Stimulated activated memory B cell treated with anti-CD40 and anti-IgM and Interleukin-4, amounts not matched to agents 10 μg/mL and 1 μg/mL and 100 μg/mL, for 72 hours (primary cell): ENCODE data around the gene SPDEF.

Source experiments
- ATAC-seq: fragments of 150-1000 bp; cut with Tn5 transposase; 2 replicates; pipeline ENCODE4 v1.10.0; 2021
- H3K27ac Mint-ChIP-seq: one replicate; pipeline ENCODE4 v1.8.0; 2022; ENCODE audit warnings: mild to moderate bottlenecking, mixed read lengths
- H3K27me3 Mint-ChIP-seq: one replicate; pipeline ENCODE4 v1.8.0; 2022; ENCODE audit warnings: mixed read lengths
- H3K36me3 Mint-ChIP-seq: one replicate; pipeline ENCODE4 v1.8.0; 2022; ENCODE audit warnings: mixed read lengths
- H3K4me1 Mint-ChIP-seq: one replicate; pipeline ENCODE4 v1.8.0; 2022; ENCODE audit warnings: mixed read lengths
- H3K4me3 Mint-ChIP-seq: one replicate; pipeline ENCODE4 v1.8.0; 2022; ENCODE audit warnings: mild to moderate bottlenecking, moderate library complexity, mixed read lengths
- H3K9me3 Mint-ChIP-seq: one replicate; pipeline ENCODE4 v1.8.0; 2022; ENCODE audit warnings: mixed read lengths

Gene SPDEF

GRCh38 chr6:34547701-34548644, 8.2 kb downstream of the SPDEF start:
- no peak overlapping the region for H3K4me3 Mint-ChIP-seq
- no peaks in the 10 kb centered on the region for H3K9me3 Mint-ChIP-seq
- H3K4me1 Mint-ChIP-seq = no peaks in the 10 kb centered on the region
- no peaks in the 10 kb centered on the region for H3K36me3 Mint-ChIP-seq
- H3K27ac Mint-ChIP-seq = no peak overlapping the region
- ATAC-seq = no peak
- H3K27me3 Mint-ChIP-seq = peaks cover 29% of the 10 kb centered on the region

- peaks cover 17% of the 10 kb centered on the region for H3K27me3 Mint-ChIP-seq
- no peaks in the 10 kb centered on the region for H3K9me3 Mint-ChIP-seq
- no peak for ATAC-seq
- H3K36me3 Mint-ChIP-seq = no peaks in the 10 kb centered on the region
- H3K4me3 Mint-ChIP-seq = no peak overlapping the region
- H3K4me1 Mint-ChIP-seq = no peaks in the 10 kb centered on the region
- H3K27ac Mint-ChIP-seq = no peak overlapping the region
These were observed 9.4 kb downstream of the SPDEF start for GRCh38 chr6:34546551-34547321.

- Mint-ChIP-seq H3K36me3 (no peaks in the 10 kb centered on the region), H3K9me3 (no peaks in the 10 kb centered on the region), H3K4me3 (no peak overlapping the region)
These were observed 11.2 kb downstream of the SPDEF start for GRCh38 chr6:34544776-34545471.

GRCh38 chr6:34544052-34544604, 12.0 kb downstream of the SPDEF start:
- H3K9me3 Mint-ChIP-seq = no peaks in the 10 kb centered on the region
- H3K36me3 Mint-ChIP-seq = no peaks in the 10 kb centered on the region
- H3K27me3 Mint-ChIP-seq = no peaks in the 10 kb centered on the region
- no peaks in the 10 kb centered on the region for H3K4me1 Mint-ChIP-seq
- ATAC-seq = no peak
- no peak overlapping the region for H3K27ac Mint-ChIP-seq
- no peak overlapping the region for H3K4me3 Mint-ChIP-seq

More at GRCh38 chr6:34544776-34545471, 11.2 kb downstream of the SPDEF start:
- no peaks in the 10 kb centered on the region for H3K4me1 Mint-ChIP-seq
- ATAC-seq = no peak
- no peak overlapping the region for H3K27ac Mint-ChIP-seq
- peaks cover 6% of the 10 kb centered on the region for H3K27me3 Mint-ChIP-seq

- ATAC-seq = no peak
- Mint-ChIP-seq H3K36me3 (no peaks in the 10 kb centered on the region), H3K4me1 (no peaks in the 10 kb centered on the region), H3K27ac (no peak overlapping the region), H3K27me3 (no peaks in the 10 kb centered on the region), H3K9me3 (no peaks in the 10 kb centered on the region), H3K4me3 (no peak overlapping the region)
These were observed 12.7 kb downstream of the SPDEF start for GRCh38 chr6:34543421-34543820.

GRCh38 chr6:34540841-34541240, 15.3 kb downstream of the SPDEF start:
- Mint-ChIP-seq H3K4me3 (no peak overlapping the region), H3K9me3 (no peaks in the 10 kb centered on the region), H3K27me3 (no peaks in the 10 kb centered on the region), H3K4me1 (no peaks in the 10 kb centered on the region), H3K27ac (no peak overlapping the region), H3K36me3 (no peaks in the 10 kb centered on the region)
- no peak for ATAC-seq

GRCh38 chr6:34540222-34540621, 15.9 kb downstream of the SPDEF start:
- Mint-ChIP-seq H3K36me3 (no peaks in the 10 kb centered on the region), H3K27ac (no peak overlapping the region)
- no peak for ATAC-seq

GRCh38 chr6:34539181-34539580, 16.9 kb downstream of the SPDEF start:
- no peak for ATAC-seq
- H3K4me1 Mint-ChIP-seq = no peaks in the 10 kb centered on the region
- no peaks in the 10 kb centered on the region for H3K27me3 Mint-ChIP-seq
- H3K36me3 Mint-ChIP-seq = no peaks in the 10 kb centered on the region
- H3K9me3 Mint-ChIP-seq = no peaks in the 10 kb centered on the region
- no peak overlapping the region for H3K4me3 Mint-ChIP-seq
- no peak overlapping the region for H3K27ac Mint-ChIP-seq

More at GRCh38 chr6:34540222-34540621, 15.9 kb downstream of the SPDEF start:
- Mint-ChIP-seq H3K9me3 (no peaks in the 10 kb centered on the region), H3K4me1 (no peaks in the 10 kb centered on the region), H3K27me3 (no peaks in the 10 kb centered on the region), H3K4me3 (no peak overlapping the region)

- no peak for ATAC-seq
- no peaks in the 10 kb centered on the region for H3K4me1 Mint-ChIP-seq
- H3K9me3 Mint-ChIP-seq = no peaks in the 10 kb centered on the region
- H3K27me3 Mint-ChIP-seq = no peaks in the 10 kb centered on the region
- no peak overlapping the region for H3K4me3 Mint-ChIP-seq
- H3K36me3 Mint-ChIP-seq = no peaks in the 10 kb centered on the region
- no peak overlapping the region for H3K27ac Mint-ChIP-seq
These were observed 17.5 kb downstream of the SPDEF start for GRCh38 chr6:34538581-34538980.

- no peaks in the 10 kb centered on the region for H3K9me3 Mint-ChIP-seq
- no peak overlapping the region for H3K4me3 Mint-ChIP-seq
- no peaks in the 10 kb centered on the region for H3K4me1 Mint-ChIP-seq
- no peak for ATAC-seq
- H3K27me3 Mint-ChIP-seq = no peaks in the 10 kb centered on the region
- no peaks in the 10 kb centered on the region for H3K36me3 Mint-ChIP-seq
- H3K27ac Mint-ChIP-seq = no peak overlapping the region
These were observed 18.1 kb downstream of the SPDEF start for GRCh38 chr6:34537922-34538550.

- Mint-ChIP-seq H3K36me3 (no peaks in the 10 kb centered on the region), H3K27me3 (no peaks in the 10 kb centered on the region), H3K9me3 (no peaks in the 10 kb centered on the region), H3K4me1 (no peaks in the 10 kb centered on the region), H3K4me3 (no peak overlapping the region), H3K27ac (no peak overlapping the region)
- no peak for ATAC-seq
These were observed 18.9 kb downstream of the SPDEF start for GRCh38 chr6:34536959-34537848.

GRCh38 chr6:34536251-34536958, 19.7 kb downstream of the SPDEF start:
- Mint-ChIP-seq H3K9me3 (no peaks in the 10 kb centered on the region), H3K27ac (no peak overlapping the region), H3K36me3 (no peaks in the 10 kb centered on the region), H3K27me3 (no peaks in the 10 kb centered on the region), H3K4me3 (no peak overlapping the region), H3K4me1 (no peaks in the 10 kb centered on the region)
- ATAC-seq = no peak

GRCh38 chr6:34535646-34536045, 20.5 kb downstream of the SPDEF start:
- Mint-ChIP-seq H3K27me3 (no peaks in the 10 kb centered on the region), H3K27ac (no peak overlapping the region), H3K36me3 (no peaks in the 10 kb centered on the region), H3K4me1 (no peaks in the 10 kb centered on the region), H3K4me3 (no peak overlapping the region), H3K9me3 (no peaks in the 10 kb centered on the region)
- ATAC-seq = no peak
